Naive thymus-derived CD4-positive, alpha-beta T cell (primary cell): Measurements from ENCODE around the gene NACC1. TPM values are rescaled to one million over a fixed set of nuclear protein-coding genes. Genes with fewer than 3 reads are reported as not detected.

Source experiments
- ATAC-seq: fragments of 150-1000 bp; cut with Tn5 transposase; 2 replicates; pipeline ENCODE4 v1.10.0; 2021; ENCODE audit warnings: mild to moderate bottlenecking, moderate library complexity
- CTCF ChIA-PET: fragments of 350-600 bp; sonication (Branson Sonifier 250); formaldehyde crosslinking; loops from one replicate; lab custom pipeline; 2021; ENCODE audit warnings: antibody characterized with exemption; lab: Charles Lee
- POLR2A ChIA-PET: fragments of 350-600 bp; sonication (Branson Sonifier 250); formaldehyde crosslinking; loops from one replicate; lab custom pipeline; 2021; ENCODE audit warnings: antibody characterized with exemption, inconsistent platforms; lab: Charles Lee
- DNase-seq, 9 donors: peaks; one replicate each; pipeline versions ENCODE4 v3.0.0 to v3.0.0-alpha.2; 2020 to 2022; ENCODE audit warnings: mixed read lengths in 1 of 9
- H3K27ac ChIP-seq: one replicate; pipeline ENCODE4 v1.7.0; 2013; ENCODE audit warnings: mild to moderate bottlenecking, low read depth, low read length, moderate library complexity
- H3K27me3 ChIP-seq, 2 donors: one replicate each; pipeline ENCODE4 v1.7.0; 2013; ENCODE audit warnings: low read length in 2 of 2, mild to moderate bottlenecking in 2 of 2, moderate library complexity in 2 of 2; ENCODE audit not compliant: control insufficient read depth in 2 of 2, insufficient read depth in 2 of 2
- H3K36me3 ChIP-seq, 3 experiments: 1 replicate in 2 of 3; 2 replicates in 1 of 3; pipeline ENCODE4 v1.7.0; 2013; ENCODE audit warnings: low read length in 3 of 3, mild to moderate bottlenecking in 3 of 3, moderate library complexity in 1 of 3; ENCODE audit not compliant: insufficient read depth in 3 of 3, control insufficient read depth in 2 of 3
- H3K4me1 ChIP-seq, 2 donors: one replicate each; pipeline ENCODE4 v1.7.0; 2013; ENCODE audit warnings: low read length in 2 of 2, mild to moderate bottlenecking in 2 of 2, moderate library complexity in 1 of 2; ENCODE audit not compliant: control insufficient read depth in 2 of 2, insufficient read depth in 2 of 2
- H3K4me3 ChIP-seq: 2 replicates; pipeline ENCODE4 v1.7.0; 2013; ENCODE audit warnings: mild to moderate bottlenecking, low read length
- H3K9me3 ChIP-seq, 3 experiments: 1 replicate in 2 of 3; 2 replicates in 1 of 3; pipeline ENCODE4 v1.7.0; 2013; ENCODE audit warnings: low read length in 3 of 3; ENCODE audit not compliant: control insufficient read depth in 2 of 3
- H3K27ac Mint-ChIP-seq, 9 donors: one replicate each; pipeline ENCODE4 v1.8.0; 2020 to 2022; ENCODE audit warnings: mixed read lengths in 9 of 9, mild to moderate bottlenecking in 8 of 9, moderate library complexity in 5 of 9, inconsistent platforms in 2 of 9
- H3K27me3 Mint-ChIP-seq, 5 donors: one replicate each; pipeline ENCODE4 v1.8.0; 2021 to 2022; ENCODE audit warnings: mixed read lengths in 5 of 5, mild to moderate bottlenecking in 1 of 5
- H3K36me3 Mint-ChIP-seq, 5 donors: one replicate each; pipeline ENCODE4 v1.8.0; 2020 to 2022; ENCODE audit warnings: mixed read lengths in 5 of 5, mild to moderate bottlenecking in 3 of 5, inconsistent platforms in 1 of 5
- H3K4me1 Mint-ChIP-seq, 7 donors: one replicate each; pipeline ENCODE4 v1.8.0; 2020 to 2022; ENCODE audit warnings: mixed read lengths in 7 of 7, mild to moderate bottlenecking in 3 of 7, inconsistent platforms in 1 of 7
- H3K4me3 Mint-ChIP-seq, 10 donors: one replicate each; pipeline ENCODE4 v1.8.0; 2020 to 2022; ENCODE audit warnings: mild to moderate bottlenecking in 10 of 10, mixed read lengths in 10 of 10, moderate library complexity in 6 of 10, inconsistent platforms in 2 of 10
- H3K9me3 Mint-ChIP-seq, 11 donors: one replicate each; pipeline ENCODE4 v1.8.0; 2020 to 2022; ENCODE audit warnings: mixed read lengths in 11 of 11, mild to moderate bottlenecking in 4 of 11, inconsistent platforms in 1 of 11, moderate library complexity in 1 of 11
- intact Hi-C, 2 donors: fragments of 100-400 bp; cut with micrococcal nuclease; formaldehyde crosslinking; loops; one replicate each; pipeline ENCODE4 v1.15.1; 2023
- polyA plus RNA-seq, 2 donors: library from polyadenylated mRNA; unstranded; fragments of 300-500 nt; fragmentation: Illumina TruSeq; gene quantifications; one replicate each; pipeline ENCODE4 v1.2.3, GENCODE V29; 2021
- total RNA-seq, 6 experiments: library from RNA in 5 of 6; stranded (reverse) in 5 of 6; gene quantifications; 1 replicate in 5 of 6; 2 replicates in 1 of 6; pipeline ENCODE4 v1.2.3 and lab custom pipeline; 2021 to 2026

NACC1 gene
- total and polyA plus RNA-seq, 7 experiments from 2014 or later, result 1.7 to 72.7 (median 20.7) TPM

DNA sequence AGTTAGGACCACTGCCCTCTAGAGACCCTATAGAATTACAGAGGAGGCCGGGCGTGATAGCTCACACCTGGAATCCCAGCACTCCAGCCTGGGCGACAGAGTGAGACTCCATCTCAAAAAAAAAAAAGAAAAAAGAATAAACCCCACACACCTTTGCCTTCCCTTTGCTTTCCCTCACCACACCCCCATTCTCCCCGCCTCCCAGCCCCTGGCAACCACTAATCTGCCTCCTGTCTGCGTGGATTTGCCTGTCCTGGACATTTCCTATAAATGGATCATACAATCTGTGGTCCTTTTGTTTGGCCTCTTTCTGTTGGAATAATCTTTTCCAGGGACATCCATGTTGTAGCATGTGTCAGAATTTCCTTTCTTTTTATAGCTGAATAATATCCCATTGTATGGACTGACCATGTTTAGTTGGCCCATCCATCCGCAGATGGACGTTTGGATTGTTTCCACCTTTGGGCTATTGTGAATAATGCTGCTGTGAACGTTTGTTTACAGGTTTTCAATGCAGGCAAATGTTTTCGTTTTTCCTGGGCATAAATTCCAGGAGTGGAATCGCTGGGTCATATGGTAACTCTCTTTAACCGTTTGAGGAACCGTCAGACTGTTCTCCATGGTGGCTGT lies 15.3 kb downstream of the NACC1 start:
- peaks cover 0 to 43% (median 0%) of the 10 kb centered on the region in 3 experiments for H3K36me3 ChIP-seq
- DNase-seq (no peak), ATAC-seq (no peak)
- Mint-ChIP-seq H3K4me3 (peak overlapping the region in 1 of 10 donors; percentile 59), H3K9me3 (no peaks in the 10 kb centered on the region), H3K27ac (peak overlapping the region in 5 of 9 donors; percentile 24 to 82 (median 43)), H3K36me3 (peaks cover 0 to 8% (median 0%) of the 10 kb centered on the region in 5 donors), H3K4me1 (peaks cover 20 to 33% (median 23%) of the 10 kb centered on the region in 7 donors), H3K27me3 (no peaks in the 10 kb centered on the region)
- peaks cover 0 to 11% of the 10 kb centered on the region in 2 donors for H3K4me1 ChIP-seq
- POLR2A ChIA-PET, result interaction anchor here (0.9 kb wide), 1 partner anchor 17 kb away, joined by 5 read pairs; the partner anchor contains the start of genes IER2 and STX10
- no peak overlapping the region for H3K27ac ChIP-seq
- H3K4me3 ChIP-seq, result no peak overlapping the region
- H3K27me3 ChIP-seq, result no peaks in the 10 kb centered on the region
- CTCF ChIA-PET, result no interaction called here
- no peaks in the 10 kb centered on the region for H3K9me3 ChIP-seq
- intact Hi-C loops, result loop anchor here in 1 of 2 donors (2.0 kb wide), 1 partner anchor 15 kb away; the partner anchor contains the start of gene NACC1

- Histone ChIP-seq H3K4me1 (peaks cover 0 to 11% of the 10 kb centered on the region in 2 donors), H3K9me3 (no peaks in the 10 kb centered on the region), H3K4me3 (no peak overlapping the region), H3K27me3 (no peaks in the 10 kb centered on the region), H3K27ac (no peak overlapping the region), H3K36me3 (peaks cover 0 to 51% (median 0%) of the 10 kb centered on the region in 3 experiments)
- ChIA-PET POLR2A (interaction anchor here (0.8 kb wide), 1 partner anchor 16 kb away, joined by 3 read pairs; the partner anchor contains the start of genes IER2 and STX10), CTCF (interaction anchor here (0.7 kb wide), 1 partner anchor 162 kb away, joined by 3 read pairs; no protein-coding TSS in a partner anchor)
- Mint-ChIP-seq H3K9me3 (no peaks in the 10 kb centered on the region), H3K4me3 (no peak overlapping the region), H3K27ac (peak overlapping the region in 3 of 9 donors; percentile 23 to 62 (median 59)), H3K36me3 (peaks cover 0 to 8% (median 0%) of the 10 kb centered on the region in 5 donors), H3K27me3 (no peaks in the 10 kb centered on the region), H3K4me1 (peaks cover 20 to 28% (median 23%) of the 10 kb centered on the region in 7 donors)
- no peak for ATAC-seq
- intact Hi-C loops, result no loop called here
- DNase-seq, result no peak
These were observed 16.6 kb downstream of the NACC1 start for GRCh38 chr19:13134626-13135025.

DNA sequence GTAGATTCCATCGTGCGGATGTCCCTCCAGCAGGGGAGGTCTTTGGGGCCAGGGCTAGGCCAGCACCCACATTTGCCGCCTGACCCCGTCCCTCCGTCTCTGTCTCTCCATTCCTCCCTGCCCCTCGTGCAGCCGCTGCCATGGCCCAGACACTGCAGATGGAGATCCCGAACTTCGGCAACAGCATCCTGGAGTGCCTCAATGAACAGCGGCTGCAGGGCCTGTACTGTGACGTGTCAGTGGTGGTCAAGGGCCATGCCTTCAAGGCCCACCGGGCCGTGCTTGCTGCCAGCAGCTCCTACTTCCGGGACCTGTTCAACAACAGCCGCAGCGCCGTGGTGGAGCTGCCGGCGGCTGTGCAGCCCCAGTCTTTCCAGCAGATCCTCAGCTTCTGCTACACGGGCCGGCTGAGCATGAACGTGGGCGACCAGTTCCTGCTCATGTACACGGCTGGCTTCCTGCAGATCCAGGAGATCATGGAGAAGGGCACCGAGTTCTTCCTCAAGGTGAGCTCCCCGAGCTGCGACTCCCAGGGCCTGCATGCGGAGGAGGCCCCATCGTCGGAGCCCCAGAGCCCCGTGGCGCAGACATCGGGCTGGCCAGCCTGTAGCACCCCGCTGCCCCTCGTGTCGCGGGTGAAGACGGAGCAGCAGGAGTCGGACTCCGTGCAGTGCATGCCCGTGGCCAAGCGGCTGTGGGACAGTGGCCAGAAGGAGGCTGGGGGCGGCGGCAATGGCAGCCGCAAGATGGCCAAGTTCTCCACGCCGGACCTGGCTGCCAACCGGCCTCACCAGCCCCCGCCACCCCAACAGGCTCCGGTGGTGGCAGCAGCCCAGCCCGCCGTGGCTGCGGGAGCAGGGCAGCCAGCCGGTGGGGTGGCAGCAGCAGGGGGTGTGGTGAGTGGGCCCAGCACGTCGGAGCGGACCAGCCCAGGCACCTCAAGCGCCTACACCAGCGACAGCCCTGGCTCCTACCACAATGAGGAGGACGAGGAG lies 17.3 kb downstream of the NACC1 start:
- no peak overlapping the region for H3K4me3 ChIP-seq
- H3K27me3 ChIP-seq, result no peaks in the 10 kb centered on the region
- intact Hi-C loops, result no loop called here
- H3K4me1 ChIP-seq, result peaks cover 0 to 11% of the 10 kb centered on the region in 2 donors
- Mint-ChIP-seq H3K27me3 (no peaks in the 10 kb centered on the region), H3K36me3 (peaks cover 0 to 8% (median 0%) of the 10 kb centered on the region in 5 donors), H3K4me1 (peaks cover 20 to 26% (median 23%) of the 10 kb centered on the region in 7 donors), H3K9me3 (no peaks in the 10 kb centered on the region), H3K27ac (peak overlapping the region in 1 of 9 donors; percentile 23), H3K4me3 (no peak overlapping the region)
- no peak for DNase-seq
- H3K27ac ChIP-seq, result no peak overlapping the region
- ChIA-PET CTCF (no interaction called here), POLR2A (no interaction called here)
- H3K36me3 ChIP-seq, result peaks cover 0 to 56% (median 0%) of the 10 kb centered on the region in 3 experiments
- ATAC-seq, result no peak
- H3K9me3 ChIP-seq, result no peaks in the 10 kb centered on the region

DNA sequence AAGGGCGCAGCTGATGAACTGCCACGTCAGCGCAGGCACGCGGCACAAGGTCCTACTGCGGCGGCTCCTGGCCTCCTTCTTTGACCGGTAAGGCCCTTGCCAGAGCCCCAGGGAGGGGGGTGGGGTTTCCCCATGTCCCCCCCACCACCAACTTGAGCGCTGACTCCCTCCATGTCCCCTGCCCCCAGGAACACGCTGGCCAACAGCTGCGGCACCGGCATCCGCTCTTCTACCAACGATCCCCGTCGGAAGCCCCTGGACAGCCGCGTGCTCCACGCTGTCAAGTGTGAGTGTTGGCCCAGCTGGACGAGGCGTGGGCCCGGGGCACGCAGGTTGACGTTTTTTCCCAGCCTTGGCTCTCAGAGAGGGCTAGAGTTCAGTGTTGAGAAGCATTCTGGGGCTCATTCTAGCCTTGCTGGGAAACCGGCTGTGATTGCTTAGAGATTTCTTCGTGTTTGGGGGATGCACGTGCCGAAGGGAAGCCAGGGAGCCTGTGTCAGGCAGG lies 19.3 kb downstream of the NACC1 start:
- DNase-seq (no peak), ATAC-seq (no peak)
- ChIA-PET CTCF (no interaction called here), POLR2A (no interaction called here)
- intact Hi-C loops, result no loop called here
- Mint-ChIP-seq H3K9me3 (no peaks in the 10 kb centered on the region), H3K4me3 (no peak overlapping the region), H3K36me3 (peaks cover 0 to 8% (median 0%) of the 10 kb centered on the region in 5 donors), H3K27me3 (no peaks in the 10 kb centered on the region), H3K4me1 (peaks cover 11 to 13% (median 12%) of the 10 kb centered on the region in 7 donors), H3K27ac (peak overlapping the region in 1 of 9 donors; percentile 58)
- Histone ChIP-seq H3K4me3 (no peak overlapping the region), H3K9me3 (no peaks in the 10 kb centered on the region), H3K36me3 (peaks cover 0 to 56% (median 0%) of the 10 kb centered on the region in 3 experiments), H3K4me1 (peaks cover 0 to 8% of the 10 kb centered on the region in 2 donors), H3K27ac (no peak overlapping the region), H3K27me3 (no peaks in the 10 kb centered on the region)

DNA sequence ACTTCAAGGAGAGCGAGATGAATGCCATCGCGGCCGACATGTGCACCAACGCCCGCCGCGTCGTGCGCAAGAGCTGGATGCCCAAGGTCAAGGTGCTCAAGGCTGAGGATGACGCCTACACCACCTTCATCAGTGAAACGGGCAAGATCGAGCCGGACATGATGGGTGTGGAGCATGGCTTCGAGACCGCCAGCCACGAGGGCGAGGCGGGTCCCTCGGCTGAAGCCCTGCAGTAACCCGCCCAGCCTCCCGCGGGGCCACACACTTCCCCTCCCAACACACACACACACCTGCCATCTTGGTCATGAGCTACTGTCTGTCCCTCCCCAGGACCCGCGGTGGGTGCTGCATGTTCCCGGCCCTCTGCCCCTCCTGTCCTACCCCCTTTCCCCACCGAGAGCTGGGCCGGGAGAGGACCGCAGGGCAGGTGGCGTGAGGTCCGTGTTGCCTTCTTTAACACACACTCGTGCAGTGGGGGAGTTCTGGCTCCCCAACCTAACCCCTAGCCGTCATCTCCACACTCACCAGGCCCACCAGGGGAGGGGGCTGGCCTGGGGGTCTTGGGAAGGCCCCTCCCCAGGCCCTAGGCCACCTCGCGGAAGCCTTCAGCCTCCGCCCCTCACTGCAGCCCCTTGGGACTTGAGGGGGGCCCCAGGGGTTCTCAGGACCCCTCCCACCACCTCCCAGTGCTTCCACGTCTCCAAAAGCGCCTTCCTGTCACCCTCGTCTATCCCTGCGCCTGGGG lies 20.3 kb downstream of the NACC1 start:
- Mint-ChIP-seq H3K27me3 (no peaks in the 10 kb centered on the region), H3K9me3 (no peaks in the 10 kb centered on the region), H3K4me1 (peaks cover under 1 to 3% (median 2%) of the 10 kb centered on the region in 7 donors), H3K36me3 (peaks cover 0 to 8% (median 0%) of the 10 kb centered on the region in 5 donors), H3K27ac (peak overlapping the region in 1 of 9 donors; percentile 2), H3K4me3 (no peak overlapping the region)
- Histone ChIP-seq H3K4me1 (no peaks in the 10 kb centered on the region), H3K36me3 (peaks cover 0 to 59% (median 0%) of the 10 kb centered on the region in 3 experiments), H3K9me3 (no peaks in the 10 kb centered on the region), H3K27ac (no peak overlapping the region), H3K4me3 (no peak overlapping the region), H3K27me3 (no peaks in the 10 kb centered on the region)
- ChIA-PET CTCF (no interaction called here), POLR2A (no interaction called here)
- intact Hi-C loops, result no loop called here
- no peak for DNase-seq
- ATAC-seq, result no peak

GRCh38 chr19:13138916-13139198 lies 20.8 kb downstream of the NACC1 start:
- Mint-ChIP-seq H3K4me3 (no peak overlapping the region), H3K4me1 (no peaks in the 10 kb centered on the region), H3K27me3 (no peaks in the 10 kb centered on the region), H3K36me3 (peaks cover 0 to 8% (median 0%) of the 10 kb centered on the region in 5 donors), H3K9me3 (no peaks in the 10 kb centered on the region), H3K27ac (no peak overlapping the region)
- Histone ChIP-seq H3K36me3 (peaks cover 0 to 60% (median 0%) of the 10 kb centered on the region in 3 experiments), H3K27ac (no peak overlapping the region), H3K4me3 (no peak overlapping the region), H3K27me3 (no peaks in the 10 kb centered on the region), H3K4me1 (no peaks in the 10 kb centered on the region), H3K9me3 (no peaks in the 10 kb centered on the region)
- POLR2A ChIA-PET, result no interaction called here
- CTCF ChIA-PET, result no interaction called here
- ATAC-seq (no peak), DNase-seq (no peak)
- intact Hi-C loops, result no loop called here
